ENCODE results near the gene DPP6.
"Not testable (repeated sequence)": the region's sequence is repeated elsewhere in the genome, so short reads cannot be mapped to it uniquely, and the experiment has no call there.

DNA sequence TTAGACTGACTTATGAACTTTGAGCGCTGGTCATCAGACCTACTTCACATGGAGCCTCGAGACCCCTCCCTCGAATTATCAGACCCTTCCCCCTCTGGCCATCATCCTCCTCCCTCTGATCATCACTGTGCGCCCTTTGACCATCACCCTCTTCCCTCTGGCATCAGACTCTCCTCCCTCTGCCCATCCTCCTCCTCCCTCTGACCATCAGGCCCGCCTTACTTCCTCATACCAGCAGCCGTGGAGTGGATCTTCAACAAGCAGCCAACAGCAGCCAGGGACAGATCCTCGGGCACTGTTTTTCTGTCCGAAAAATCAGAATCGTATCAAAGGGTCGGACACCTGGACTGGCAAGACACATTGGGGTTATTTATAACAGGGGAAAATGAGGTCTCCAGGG lies 70.5 kb downstream of the DPP6 start:
- TF ChIP-seq POLR2A (IDR thresholded peaks at IDR 0.05; ENCODE audit: low read length); GATA1 (IDR thresholded peaks at IDR 0.05; ENCODE audit: low read depth, low read length): not testable (repeated sequence)
